HEK293 (cell line): ENCODE data around the gene PBRM1.

Source experiments
- CTCF ChIA-PET: fragments of 350-600 bp; formaldehyde crosslinking; extraction: SDS; loops from one replicate; lab custom pipeline; 2021; ENCODE audit warnings: antibody characterized with exemption; lab: Yijun Ruan, JAX
- POLR2A ChIA-PET: fragments of 300-600 bp; formaldehyde crosslinking; extraction: SDS; loops from one replicate; lab custom pipeline; 2020; ENCODE audit warnings: antibody characterized with exemption, inconsistent platforms; lab: Yijun Ruan, JAX
- H3K27ac ChIP-seq: fragments of 200-500 bp; sonication (Bioruptor generic); 2 replicates; pipeline ENCODE4 v1.5.1; 2014; ENCODE audit warnings: low read depth, low read length, control low read depth, inconsistent platforms; ENCODE audit errors: extremely low read depth
- H3K36me3 ChIP-seq, 2 experiments: fragments of 200-500 bp in 1 of 2; sonication (Bioruptor generic) in 1 of 2; 1 replicate in 1 of 2; 2 replicates in 1 of 2; pipeline ENCODE4 v1.5.1; 2014 to 2017; ENCODE audit warnings: inconsistent platforms in 2 of 2, low read length in 2 of 2; ENCODE audit not compliant: control insufficient read depth in 2 of 2, insufficient read depth in 1 of 2
- H3K4me1 ChIP-seq: fragments of 200-500 bp; sonication (Bioruptor generic); 2 replicates; pipeline ENCODE4 v1.5.1; 2014; ENCODE audit warnings: mild to moderate bottlenecking, low read length, inconsistent platforms; ENCODE audit not compliant: control insufficient read depth, insufficient read depth
- H3K4me3 ChIP-seq: 2 replicates; pipeline ENCODE4 v1.5.1; 2011; ENCODE audit warnings: low read depth, mild to moderate bottlenecking, control low read depth, low read length, moderate library complexity
- H3K9me3 ChIP-seq: fragments of 200-500 bp; sonication (Bioruptor generic); 2 replicates; pipeline ENCODE4 v1.5.1; 2014; ENCODE audit warnings: low read depth, low read length, inconsistent platforms; ENCODE audit not compliant: control insufficient read depth, insufficient read depth
- BCL11A ChIP-seq: fragments of 450-650 bp; formaldehyde crosslinking; IDR thresholded peaks from 2 replicates; pipeline ENCODE4 v1.5.1; 2016; ENCODE audit warnings: low read depth, missing biosample characterization, missing genetic modification characterization
- BCL11B ChIP-seq: fragments of 450-650 bp; formaldehyde crosslinking; IDR thresholded peaks from 2 replicates; pipeline ENCODE4 v1.5.1; 2016; ENCODE audit warnings: low read depth, missing biosample characterization, missing genetic modification characterization
- OSR2 ChIP-seq: fragments of 450-650 bp; formaldehyde crosslinking; IDR thresholded peaks from 2 replicates; pipeline ENCODE4 v1.5.1; 2016; ENCODE audit warnings: missing biosample characterization, missing genetic modification characterization
- PATZ1 ChIP-seq: fragments of 450-650 bp; formaldehyde crosslinking; IDR thresholded peaks from 2 replicates; pipeline ENCODE4 v1.5.1; 2016; ENCODE audit warnings: missing biosample characterization, missing genetic modification characterization
- SP7 ChIP-seq: fragments of 450-650 bp; formaldehyde crosslinking; IDR thresholded peaks from 2 replicates; pipeline ENCODE4 v1.5.1; 2016; ENCODE audit warnings: missing biosample characterization, missing genetic modification characterization
- ZBTB17 ChIP-seq: fragments of 450-650 bp; formaldehyde crosslinking; IDR thresholded peaks from 2 replicates; pipeline ENCODE4 v1.5.1; 2016; ENCODE audit warnings: missing biosample characterization, missing genetic modification characterization
- ZFP41 ChIP-seq: fragments of 450-650 bp; formaldehyde crosslinking; IDR thresholded peaks from 2 replicates; pipeline ENCODE4 v1.5.1; 2016; ENCODE audit warnings: missing biosample characterization, missing genetic modification characterization, borderline replicate concordance
- ZNF146 ChIP-seq: fragments of 450-650 bp; formaldehyde crosslinking; IDR thresholded peaks from 2 replicates; pipeline ENCODE4 v1.5.1; 2016; ENCODE audit warnings: missing biosample characterization, missing genetic modification characterization
- ZNF155 ChIP-seq: fragments of 450-650 bp; formaldehyde crosslinking; IDR thresholded peaks from 2 replicates; pipeline ENCODE4 v1.5.1; 2016; ENCODE audit warnings: missing biosample characterization, missing genetic modification characterization
- ZNF157 ChIP-seq: fragments of 450-650 bp; formaldehyde crosslinking; IDR thresholded peaks from 2 replicates; pipeline ENCODE4 v1.5.1; 2016; ENCODE audit warnings: missing biosample characterization, missing genetic modification characterization
- ZNF184 ChIP-seq: fragments of 450-650 bp; IDR thresholded peaks from 2 replicates; pipeline ENCODE4 v1.5.1; 2018; ENCODE audit warnings: missing biosample characterization, mild to moderate bottlenecking, missing genetic modification characterization
- ZNF266 ChIP-seq: fragments of 450-650 bp; formaldehyde crosslinking; IDR thresholded peaks from 2 replicates; pipeline ENCODE4 v1.5.1; 2016; ENCODE audit warnings: missing biosample characterization, missing genetic modification characterization, low read depth
- ZNF423 ChIP-seq: fragments of 450-650 bp; formaldehyde crosslinking; IDR thresholded peaks from 2 replicates; pipeline ENCODE4 v1.5.1; 2016; ENCODE audit warnings: missing biosample characterization, missing genetic modification characterization
- ZNF544 ChIP-seq: fragments of 450-650 bp; formaldehyde crosslinking; IDR thresholded peaks from 2 replicates; pipeline ENCODE4 v1.5.0; 2017; ENCODE audit warnings: missing biosample characterization, missing genetic modification characterization
- ZNF621 ChIP-seq: fragments of 450-650 bp; formaldehyde crosslinking; IDR thresholded peaks from 2 replicates; pipeline ENCODE4 v1.5.1; 2017; ENCODE audit warnings: missing biosample characterization, missing genetic modification characterization
- ZNF701 ChIP-seq: fragments of 450-650 bp; formaldehyde crosslinking; IDR thresholded peaks from 2 replicates; pipeline ENCODE4 v1.5.1; 2016; ENCODE audit warnings: missing biosample characterization, missing genetic modification characterization
- ZNF76 ChIP-seq: fragments of 450-650 bp; formaldehyde crosslinking; IDR thresholded peaks from 2 replicates; pipeline ENCODE4; 2016; ENCODE audit warnings: low read depth, missing biosample characterization, missing genetic modification characterization, borderline replicate concordance
- ZNF777 ChIP-seq: fragments of 450-650 bp; formaldehyde crosslinking; IDR thresholded peaks from 2 replicates; pipeline ENCODE4 v1.5.1; 2017; ENCODE audit warnings: missing biosample characterization, missing genetic modification characterization, borderline replicate concordance
- ZNF785 ChIP-seq: fragments of 450-650 bp; formaldehyde crosslinking; IDR thresholded peaks from 2 replicates; pipeline ENCODE4 v1.5.1; 2016; ENCODE audit warnings: missing biosample characterization, missing genetic modification characterization

PBRM1 gene

GRCh38 chr3:52558436-52558835 is 127.3 kb downstream of the PBRM1 start:
- Histone ChIP-seq H3K4me3 (no peak overlapping the region), H3K27ac (no peak overlapping the region), H3K9me3 (no peaks in the 10 kb centered on the region), H3K4me1 (no peaks in the 10 kb centered on the region), H3K36me3 (peaks cover 4 to 85% of the 10 kb centered on the region in 2 experiments; a peak in 2 of 3 replicates)
- TF ChIP-seq ZNF146 (tag by site-specific recombination) = no peak
- CTCF ChIA-PET = interaction anchor here (1.2 kb wide), 1 partner anchor 13 kb away, joined by 4 read pairs; no protein-coding TSS in a partner anchor
- POLR2A ChIA-PET = no interaction called here

- no peak overlapping the region for H3K27ac ChIP-seq
- no peak for TF ChIP-seq ZNF621
- TF ChIP-seq ZNF423 (tag by site-specific recombination) = no peak
- no peak for TF ChIP-seq PATZ1 (tag by site-specific recombination)
- TF ChIP-seq SP7 (tag by site-specific recombination) = no peak
- TF ChIP-seq ZNF76 = no peak
- ChIA-PET POLR2A (no interaction called here), CTCF (no interaction called here)
- H3K4me3 ChIP-seq = no peak overlapping the region
- no peaks in the 10 kb centered on the region for H3K4me1 ChIP-seq
- peaks cover 0 to 83% of the 10 kb centered on the region in 2 experiments; a peak in 2 of 3 replicates for H3K36me3 ChIP-seq
- no peaks in the 10 kb centered on the region for H3K9me3 ChIP-seq
Measured at GRCh38 chr3:52557011-52557960, 128.4 kb downstream of the PBRM1 start.

- no peak overlapping the region for H3K4me3 ChIP-seq
- ChIA-PET POLR2A (no interaction called here), CTCF (no interaction called here)
- peaks cover 0 to 84% of the 10 kb centered on the region in 2 experiments; a peak in 2 of 3 replicates for H3K36me3 ChIP-seq
- H3K4me1 ChIP-seq = no peaks in the 10 kb centered on the region
- no peaks in the 10 kb centered on the region for H3K9me3 ChIP-seq
- no peak overlapping the region for H3K27ac ChIP-seq
- TF ChIP-seq ZFP41 (tag by site-specific recombination) (no peak), OSR2 (tag by site-specific recombination) (no peak), ZNF701 (tag by site-specific recombination) (no peak), ZNF266 (tag by site-specific recombination) (no peak), ZNF777 (tag by site-specific recombination) (no peak), ZNF184 (no peak), ZNF157 (no peak), BCL11B (tag by site-specific recombination) (no peak), ZNF155 (tag by site-specific recombination) (no peak), BCL11A (tag by site-specific recombination) (no peak), ZBTB17 (tag by site-specific recombination) (no peak), ZNF544 (tag by site-specific recombination) (no peak), ZNF785 (no peak)
Measured at GRCh38 chr3:52555056-52555455, 130.7 kb downstream of the PBRM1 start.
